ENCODE results near the gene OIP5.
A peak's percentile ranks its signal among the peaks of the same experiment; 100 is the strongest.

OIP5 gene

DNA sequence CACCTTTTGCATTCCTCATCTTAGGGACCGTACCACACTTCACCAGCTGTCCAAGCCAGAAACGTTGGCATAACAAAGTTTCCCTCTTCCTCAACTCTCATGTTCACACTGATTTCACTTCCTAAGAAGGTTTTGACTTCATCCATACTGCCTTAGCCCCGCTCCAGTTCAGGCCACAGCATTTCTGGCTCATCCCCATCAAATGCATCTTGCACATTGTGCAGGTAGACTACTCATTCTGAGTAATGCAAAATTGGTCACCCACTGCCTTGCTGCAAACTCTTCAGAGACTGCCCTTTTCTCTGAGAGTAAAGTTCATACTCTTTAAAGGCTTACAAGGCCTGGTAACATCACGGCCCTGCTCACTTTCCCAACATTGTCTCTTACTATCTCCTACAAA lies 9.1 kb upstream of the OIP5 start:
- in situ Hi-C loops (cut with HindIII; ENCODE audit: low sequenced_read_pairs): no loop called here
- DNase-seq (ENCODE audit: low read depth): no peak
- TF ChIP-seq, protein P1, sequence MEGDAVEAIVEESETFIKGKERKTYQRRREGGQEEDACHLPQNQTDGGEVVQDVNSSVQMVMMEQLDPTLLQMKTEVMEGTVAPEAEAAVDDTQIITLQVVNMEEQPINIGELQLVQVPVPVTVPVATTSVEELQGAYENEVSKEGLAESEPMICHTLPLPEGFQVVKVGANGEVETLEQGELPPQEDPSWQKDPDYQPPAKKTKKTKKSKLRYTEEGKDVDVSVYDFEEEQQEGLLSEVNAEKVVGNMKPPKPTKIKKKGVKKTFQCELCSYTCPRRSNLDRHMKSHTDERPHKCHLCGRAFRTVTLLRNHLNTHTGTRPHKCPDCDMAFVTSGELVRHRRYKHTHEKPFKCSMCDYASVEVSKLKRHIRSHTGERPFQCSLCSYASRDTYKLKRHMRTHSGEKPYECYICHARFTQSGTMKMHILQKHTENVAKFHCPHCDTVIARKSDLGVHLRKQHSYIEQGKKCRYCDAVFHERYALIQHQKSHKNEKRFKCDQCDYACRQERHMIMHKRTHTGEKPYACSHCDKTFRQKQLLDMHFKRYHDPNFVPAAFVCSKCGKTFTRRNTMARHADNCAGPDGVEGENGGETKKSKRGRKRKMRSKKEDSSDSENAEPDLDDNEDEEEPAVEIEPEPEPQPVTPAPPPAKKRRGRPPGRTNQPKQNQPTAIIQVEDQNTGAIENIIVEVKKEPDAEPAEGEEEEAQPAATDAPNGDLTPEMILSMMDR (IDR thresholded peaks at IDR 0.05; ENCODE audit: low read depth, low read length, missing control alignments): no peak
- no peak overlapping the region for H3K4me3 ChIP-seq (ENCODE audit: low read depth, low read length)

DNA sequence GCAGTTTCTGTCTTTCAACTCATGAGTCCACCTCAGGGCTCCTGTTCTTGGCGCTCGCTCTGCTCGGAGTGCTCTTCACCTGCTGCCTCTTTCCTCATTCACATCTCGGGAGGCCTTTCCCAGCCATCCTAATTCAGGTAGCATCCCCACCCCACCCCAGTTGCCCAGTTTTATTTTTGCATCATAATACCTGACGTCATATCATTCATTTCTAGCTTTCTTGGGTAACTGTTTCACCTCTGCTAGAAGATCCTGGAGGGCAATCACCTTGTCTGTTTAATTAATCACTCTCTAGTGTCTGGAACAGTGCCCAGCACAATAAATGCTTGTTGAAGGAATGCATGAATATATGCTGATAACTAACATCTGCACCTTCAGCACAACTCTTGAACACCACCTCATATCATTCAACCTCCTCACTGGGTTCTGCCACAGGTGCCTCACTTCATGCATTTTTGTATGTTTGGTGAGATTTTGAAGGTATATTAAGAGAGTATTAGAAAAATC lies 7.9 kb upstream of the OIP5 start:
- TF ChIP-seq, protein P1 (IDR thresholded peaks at IDR 0.05; ENCODE audit: low read depth, low read length, missing control alignments): no peak
- DNase-seq (ENCODE audit: low read depth): no peak
- in situ Hi-C loops (cut with HindIII; ENCODE audit: low sequenced_read_pairs): no loop called here
- no peak overlapping the region for H3K4me3 ChIP-seq (ENCODE audit: low read depth, low read length)

DNA sequence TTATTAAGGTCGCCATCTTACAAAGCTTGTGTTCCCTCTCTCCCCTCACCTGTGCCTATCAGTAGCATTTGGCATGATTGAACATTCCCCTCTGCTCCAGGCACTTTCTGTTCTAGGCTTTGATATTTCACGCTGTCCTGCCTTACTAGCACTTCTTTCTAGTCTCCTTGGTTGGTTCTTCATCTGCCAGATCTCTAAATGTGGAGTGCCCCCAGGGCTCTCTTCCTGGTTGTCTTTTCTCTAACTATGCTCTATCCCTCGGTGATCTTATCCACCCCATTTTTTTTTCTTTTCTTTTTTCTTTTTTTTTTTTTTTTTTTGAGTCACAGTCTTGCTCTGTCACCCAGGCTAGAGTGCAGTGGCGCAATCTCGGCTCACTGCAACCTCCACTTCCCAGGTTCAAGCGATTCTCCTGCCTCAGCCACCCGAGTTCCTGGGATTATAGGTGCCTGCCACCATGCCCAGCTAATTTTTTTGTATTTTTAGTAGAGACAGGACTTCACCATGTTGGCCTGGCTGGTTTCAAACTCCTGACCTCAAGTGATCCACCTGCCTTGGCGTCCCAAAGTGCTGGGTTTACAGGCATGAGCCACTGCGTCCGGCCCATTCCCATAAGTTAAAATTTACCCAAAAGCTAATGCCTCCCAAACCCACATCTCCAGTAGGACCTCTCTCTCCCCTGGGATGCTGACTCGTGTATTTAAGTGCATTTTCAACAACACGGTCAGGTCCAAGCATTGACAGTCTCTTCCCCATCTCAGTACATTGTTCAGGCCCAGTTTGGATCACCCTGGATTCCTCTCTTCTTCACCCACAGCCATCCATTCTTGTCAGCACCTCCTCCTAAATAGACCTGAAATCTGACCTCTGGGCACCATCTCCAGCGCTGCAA lies 5.5 kb upstream of the OIP5 start:
- no peak for DNase-seq (ENCODE audit: low read depth)
- TF ChIP-seq, protein P1 (IDR thresholded peaks at IDR 0.05; ENCODE audit: low read depth, low read length, missing control alignments): no peak
- in situ Hi-C loops (cut with HindIII; ENCODE audit: low sequenced_read_pairs): no loop called here
- no peak overlapping the region for H3K4me3 ChIP-seq (ENCODE audit: low read depth, low read length)

DNA sequence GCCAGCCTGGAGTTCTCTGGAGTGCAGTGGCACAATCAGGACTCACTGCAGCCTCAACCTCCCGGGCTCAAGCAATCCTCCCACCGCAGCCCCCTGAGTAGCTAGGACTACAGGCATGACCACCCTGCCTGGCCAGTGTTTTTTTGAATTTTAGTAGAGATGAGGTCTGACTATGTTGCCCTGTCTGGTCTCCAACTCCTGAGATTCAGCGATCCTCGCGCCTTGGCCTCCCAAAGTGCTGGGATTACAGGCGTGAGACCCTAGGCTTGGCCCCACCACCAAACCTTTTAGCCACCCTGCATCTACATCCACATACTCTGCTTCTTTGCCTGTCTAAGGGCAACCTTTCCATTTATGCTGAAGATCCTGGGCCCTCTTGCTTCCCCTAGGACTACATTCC lies 4.7 kb upstream of the OIP5 start:
- in situ Hi-C loops (cut with HindIII; ENCODE audit: low sequenced_read_pairs): no loop called here
- no peak overlapping the region for H3K4me3 ChIP-seq (ENCODE audit: low read depth, low read length)
- no peak for DNase-seq (ENCODE audit: low read depth)
- TF ChIP-seq, protein P1 (IDR thresholded peaks at IDR 0.05; ENCODE audit: low read depth, low read length, missing control alignments): no peak

DNA sequence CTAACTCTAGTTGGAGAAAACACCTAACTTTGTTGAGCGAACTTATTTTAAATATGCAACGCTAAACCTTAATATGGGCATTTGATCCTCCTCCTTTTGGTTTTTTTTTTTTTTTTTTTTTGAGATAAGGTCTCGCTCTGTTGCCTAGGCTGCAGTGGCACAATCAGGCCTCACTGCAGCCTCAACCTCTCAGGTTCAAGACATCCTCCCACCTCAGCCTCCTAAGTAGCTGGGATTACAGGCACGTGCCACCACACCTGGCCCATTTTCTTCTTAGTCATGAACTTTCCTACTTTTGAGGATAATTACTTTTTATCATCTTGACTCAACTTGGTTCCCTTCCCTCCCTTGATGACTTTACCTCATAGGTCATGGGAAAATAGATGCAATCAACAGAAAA lies 4.2 kb upstream of the OIP5 start:
- no peak overlapping the region for H3K4me3 ChIP-seq (ENCODE audit: low read depth, low read length)
- DNase-seq (ENCODE audit: low read depth): no peak
- TF ChIP-seq, protein P1 (IDR thresholded peaks at IDR 0.05; ENCODE audit: low read depth, low read length, missing control alignments): no peak
- in situ Hi-C loops (cut with HindIII; ENCODE audit: low sequenced_read_pairs): no loop called here

DNA sequence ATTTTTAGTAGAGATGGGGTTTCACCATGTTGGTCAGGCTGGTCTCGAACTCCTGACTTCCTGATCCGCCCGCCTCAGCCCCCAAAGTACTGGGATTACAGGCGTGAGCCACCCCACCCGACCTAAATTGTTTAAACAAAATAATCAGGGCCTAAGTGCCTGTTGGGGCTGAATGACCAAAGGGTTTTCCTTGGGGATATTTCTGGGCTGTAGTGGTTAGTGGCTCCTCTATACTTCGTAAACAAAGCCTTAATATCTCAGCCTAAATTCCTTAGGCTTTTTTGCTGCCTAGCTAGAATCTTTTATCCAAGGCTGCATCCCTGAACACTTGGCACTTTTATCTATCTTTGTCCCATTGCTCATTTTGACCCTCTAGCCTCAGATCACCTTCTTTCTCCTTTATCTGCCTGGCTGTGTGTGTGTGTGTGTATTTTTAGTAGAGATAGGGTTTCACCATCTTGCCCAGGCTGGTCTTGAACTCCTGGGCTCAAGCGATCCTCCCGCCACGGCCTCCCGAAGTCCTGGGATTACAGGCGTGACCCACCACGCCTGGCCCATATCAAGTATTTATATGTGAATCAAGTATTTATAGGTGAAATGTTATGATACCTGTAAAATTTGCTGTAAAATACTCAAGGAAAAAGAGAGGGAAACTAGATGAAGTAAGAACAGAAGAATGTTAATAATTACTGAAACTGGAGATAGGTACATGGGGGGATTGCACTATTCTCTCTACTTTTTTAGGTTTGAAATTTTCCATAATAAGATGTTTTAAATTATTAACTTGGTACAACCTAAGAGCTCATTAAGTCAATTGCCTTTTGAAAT lies 2.1 kb upstream of the OIP5 start:
- no peak for DNase-seq (ENCODE audit: low read depth)
- TF ChIP-seq, protein P1 (IDR thresholded peaks at IDR 0.05; ENCODE audit: low read depth, low read length, missing control alignments): no peak
- in situ Hi-C loops (cut with HindIII; ENCODE audit: low sequenced_read_pairs): no loop called here
- peak overlapping the region; percentile 98 for H3K4me3 ChIP-seq (ENCODE audit: low read depth, low read length)
